LHCN-M2 (cell line): ENCODE results near the gene PCLO. TPM values are rescaled to one million over a fixed set of nuclear protein-coding genes. Genes with fewer than 3 reads are reported as not detected.

Source experiments
- DNase-seq: peaks from one replicate; pipeline ENCODE4 v3.0.0-alpha.2; 2012; ENCODE audit warnings: low read depth
- total RNA-seq: library from RNA; depleted of rRNA; stranded (reverse); fragments of >200 nt; gene quantifications from 2 replicates; pipeline ENCODE4 v1.2.3, GENCODE V29; 2014

Gene PCLO
- total RNA-seq, 1 experiment from 2014 or later: 0.57 TPM

DNA sequence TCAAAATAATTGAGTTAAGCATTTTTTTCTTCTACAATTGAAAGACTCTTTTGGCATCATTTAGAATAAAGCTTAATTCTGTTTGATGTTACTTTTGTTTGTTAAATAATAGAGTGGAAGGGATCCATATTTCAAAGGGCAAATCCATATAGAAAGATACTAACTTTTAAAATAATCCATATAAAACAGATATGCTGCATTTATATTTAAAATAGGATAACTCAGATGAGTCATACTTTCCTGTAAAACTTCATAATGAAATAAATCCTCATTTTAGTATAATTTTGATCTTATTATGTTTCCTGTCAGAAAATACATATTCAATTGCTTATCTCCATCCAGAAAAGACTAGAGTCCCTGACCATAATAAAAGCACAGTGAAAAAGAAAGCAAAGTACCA lies 323.6 kb downstream of the PCLO start:
- no peak for DNase-seq

DNA sequence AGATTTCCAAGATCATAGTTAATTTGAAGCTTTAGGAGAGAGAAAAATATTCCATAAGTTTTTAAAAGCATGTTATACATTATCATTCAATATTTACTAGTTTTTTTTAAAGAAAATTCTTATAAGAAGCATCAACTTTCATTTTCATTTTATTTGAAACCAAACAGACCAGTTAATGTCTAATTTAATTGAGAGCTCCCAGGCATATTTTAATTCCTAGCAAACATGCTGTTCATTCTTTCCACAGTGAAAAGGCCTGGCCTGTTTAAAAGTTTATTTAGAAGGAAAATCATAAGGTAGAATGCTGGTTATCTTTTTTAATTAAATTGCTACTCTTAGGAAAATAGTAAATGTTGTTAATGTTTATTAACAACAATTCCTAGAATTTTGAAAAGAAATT lies 324.4 kb downstream of the PCLO start:
- no peak for DNase-seq

DNA sequence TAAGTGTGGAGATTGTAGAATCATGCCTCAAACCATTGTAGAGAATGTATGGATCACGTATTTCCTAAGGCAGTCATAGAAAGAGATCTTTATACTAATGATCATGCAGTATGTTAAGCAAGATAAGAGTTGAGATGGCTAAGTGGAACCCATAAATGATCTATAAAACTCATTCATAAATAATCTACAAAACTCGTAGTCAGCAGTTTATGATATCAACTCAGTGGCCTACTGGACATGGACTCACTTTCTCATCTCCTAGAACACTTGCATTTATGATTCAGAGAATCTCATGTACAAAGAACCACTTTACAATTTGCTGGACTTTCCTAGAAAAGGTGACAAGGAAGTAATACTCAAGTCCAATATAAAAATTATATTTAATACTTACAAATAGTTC lies 339.6 kb downstream of the PCLO start:
- DNase-seq: no peak

DNA sequence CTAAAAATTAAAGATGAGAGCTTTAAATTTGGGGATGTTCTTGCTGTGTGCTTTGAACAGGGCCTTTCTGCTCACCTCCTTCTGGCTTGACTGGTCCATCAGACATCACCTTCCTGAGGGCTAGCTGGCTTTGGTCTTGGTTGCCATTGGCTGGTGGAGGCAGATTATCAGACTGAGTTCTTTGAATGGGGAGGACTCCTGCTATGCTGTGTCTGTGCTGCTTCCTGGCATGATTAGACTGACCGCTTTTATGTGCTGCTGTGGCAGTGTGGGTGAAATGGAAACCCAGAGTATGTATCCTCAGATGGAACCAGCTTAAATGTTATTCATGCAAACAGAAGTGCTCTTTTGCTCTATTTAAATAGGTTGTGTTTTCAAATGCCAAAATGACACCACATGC lies 341.6 kb downstream of the PCLO start:
- DNase-seq: no peak

DNA sequence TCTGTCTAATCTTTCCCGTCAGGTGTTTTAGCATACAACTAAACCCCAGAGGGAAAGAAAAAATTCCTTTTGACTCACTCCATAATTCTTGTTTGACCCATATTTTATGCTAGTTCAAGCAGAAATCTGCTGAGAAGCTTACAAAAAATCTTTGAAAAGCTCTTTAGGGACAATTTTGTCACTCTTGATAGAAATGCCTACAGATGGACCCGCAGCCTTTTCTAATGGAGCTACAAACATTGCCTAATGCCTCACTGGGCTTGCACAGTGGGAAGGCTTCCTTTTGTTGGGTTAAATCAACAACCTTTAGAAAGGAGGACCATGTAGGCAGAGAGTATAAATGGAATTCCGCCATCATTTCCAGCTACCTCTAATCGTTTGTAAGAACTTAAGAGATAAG lies 344.5 kb downstream of the PCLO start:
- DNase-seq: no peak

DNA sequence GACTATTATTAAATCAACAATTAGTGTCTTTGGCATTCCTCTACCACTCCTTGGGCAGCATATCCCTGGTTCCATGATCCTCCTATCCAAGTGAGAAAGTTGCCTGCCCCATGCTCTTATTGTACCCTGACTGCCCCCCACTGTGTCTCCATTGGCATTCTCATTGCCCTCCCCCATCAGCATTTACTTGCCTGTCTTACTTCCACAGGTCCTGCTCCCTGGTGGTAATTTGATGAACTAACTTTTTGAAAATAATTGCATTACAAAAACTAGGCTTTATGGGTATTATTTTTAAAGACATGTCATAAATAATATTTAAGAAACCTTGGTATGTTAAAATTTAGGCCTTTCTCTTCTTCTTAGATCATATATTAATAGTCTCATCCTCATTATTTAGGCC lies 346.4 kb downstream of the PCLO start:
- no peak for DNase-seq

DNA sequence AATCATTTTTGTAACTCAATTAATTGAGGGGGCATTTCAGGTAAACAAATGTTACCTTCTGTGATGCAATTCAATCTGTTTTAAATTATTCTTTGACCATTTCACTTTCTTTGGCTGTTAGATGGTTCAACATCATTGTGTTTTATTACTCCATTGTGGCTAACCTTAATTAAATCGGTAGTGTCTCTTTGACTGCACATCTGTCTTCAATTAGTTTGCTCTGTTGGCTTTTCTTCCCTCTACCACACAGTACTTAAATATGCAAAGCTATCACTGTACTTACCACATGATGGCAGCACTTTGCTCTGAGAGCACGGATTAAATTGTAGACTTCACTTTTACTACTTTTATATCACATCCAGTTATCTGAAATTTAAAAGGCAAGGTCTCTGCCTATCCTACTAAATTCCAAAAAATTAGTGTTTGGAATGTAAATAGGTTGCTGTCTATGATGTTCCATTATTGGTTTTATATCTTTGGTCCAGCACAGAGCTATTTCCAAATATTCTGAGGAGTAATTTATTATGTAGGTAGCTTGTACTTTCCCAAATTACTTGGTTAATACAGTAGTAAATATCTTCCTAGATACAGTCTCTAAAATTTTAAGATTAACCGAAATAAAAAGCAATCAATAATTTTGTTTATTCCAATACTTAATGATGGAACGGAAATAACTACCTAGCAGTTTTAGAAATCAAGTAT lies 352.0 kb downstream of the PCLO start:
- peak; percentile 75 for DNase-seq

DNA sequence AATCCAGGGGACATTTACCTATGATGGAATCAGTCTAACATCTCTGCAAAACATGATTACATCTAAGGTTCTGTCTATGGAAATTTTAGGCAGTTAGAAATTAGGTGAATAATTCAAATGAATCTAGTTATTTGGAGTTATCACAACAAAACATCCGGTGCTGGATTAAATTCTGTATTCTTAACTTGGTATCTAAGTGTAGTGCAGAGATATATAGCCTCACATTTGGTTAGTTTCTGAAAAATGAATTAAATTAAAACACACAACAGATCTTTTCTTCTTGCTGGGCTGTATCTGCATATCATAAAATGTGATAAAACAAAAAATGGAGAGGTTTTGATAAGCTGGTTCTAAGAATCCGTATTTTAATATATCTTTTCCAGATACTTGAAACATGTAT lies 354.1 kb downstream of the PCLO start:
- no peak for DNase-seq

DNA sequence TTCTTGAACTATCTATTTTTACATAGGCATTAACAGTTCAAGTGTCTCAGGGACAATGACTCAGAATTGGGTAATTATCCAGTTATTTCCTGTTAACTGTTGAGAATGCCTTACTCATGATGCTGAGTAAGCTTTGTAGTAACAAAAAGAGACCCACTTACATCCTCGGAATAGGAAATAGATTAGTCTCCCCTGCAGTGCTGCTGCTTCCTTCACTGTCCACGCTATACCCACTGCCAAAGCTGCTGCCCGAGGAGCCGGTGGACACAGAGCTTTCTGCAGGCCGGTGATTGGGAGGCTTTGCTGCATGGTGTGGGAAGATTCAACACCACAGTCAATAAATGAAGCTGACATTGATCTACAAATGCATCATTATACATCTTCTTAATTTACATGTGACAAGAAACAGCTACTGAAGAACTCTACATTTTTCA lies 357.1 kb downstream of the PCLO start:
- DNase-seq: peak; percentile 95

DNA sequence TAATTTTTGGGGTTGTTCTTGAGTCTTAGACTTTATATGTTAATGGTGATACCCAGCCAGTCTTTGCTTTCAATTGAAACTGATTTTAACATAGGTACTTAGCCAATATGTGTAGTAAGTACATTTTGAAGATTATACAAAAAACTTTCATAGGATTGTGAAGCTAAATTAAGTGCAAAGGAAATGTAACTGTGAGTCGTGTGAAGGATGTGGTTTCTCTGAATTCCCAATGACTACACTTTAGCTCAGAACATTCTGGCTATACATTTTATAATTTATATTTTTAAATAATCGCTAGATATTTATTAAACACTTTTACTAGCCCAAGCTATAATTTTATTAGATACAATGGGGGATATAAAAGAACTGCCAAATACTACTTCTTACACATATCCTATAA lies 359.3 kb downstream of the PCLO start:
- DNase-seq: peak; percentile 29

DNA sequence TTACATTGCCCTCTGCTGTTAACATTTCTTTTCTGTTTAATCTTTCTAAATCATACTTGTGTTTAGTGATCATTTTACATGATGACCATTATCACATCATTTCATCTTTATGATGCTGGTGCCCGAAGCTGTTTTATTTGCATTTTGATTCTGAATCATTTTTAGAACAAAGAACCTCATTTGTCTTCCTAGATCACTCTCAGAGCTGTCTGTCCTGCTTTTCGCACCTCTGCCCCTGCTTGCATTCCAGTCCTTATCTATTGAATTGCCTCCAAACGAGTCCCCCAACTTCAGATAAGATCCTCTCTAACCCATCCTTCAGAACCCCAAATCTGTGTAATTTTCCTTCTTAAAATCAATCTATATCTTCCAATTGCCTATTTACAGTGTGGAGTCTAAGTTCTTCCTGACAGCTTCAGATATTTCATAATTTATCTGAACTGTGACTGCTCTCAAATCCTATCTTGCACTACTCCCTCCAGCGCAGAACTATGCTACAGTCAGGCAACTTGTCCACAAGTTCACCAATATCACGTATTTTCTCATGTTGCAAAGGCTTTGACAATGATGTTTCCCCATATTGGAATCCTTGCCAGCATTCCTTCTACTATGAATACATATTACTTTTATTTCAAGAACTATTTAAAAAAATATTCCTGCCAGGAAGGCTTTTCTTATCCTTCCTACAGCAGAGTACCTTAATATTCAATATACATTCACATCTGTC lies 372.6 kb downstream of the PCLO start:
- DNase-seq: no peak

DNA sequence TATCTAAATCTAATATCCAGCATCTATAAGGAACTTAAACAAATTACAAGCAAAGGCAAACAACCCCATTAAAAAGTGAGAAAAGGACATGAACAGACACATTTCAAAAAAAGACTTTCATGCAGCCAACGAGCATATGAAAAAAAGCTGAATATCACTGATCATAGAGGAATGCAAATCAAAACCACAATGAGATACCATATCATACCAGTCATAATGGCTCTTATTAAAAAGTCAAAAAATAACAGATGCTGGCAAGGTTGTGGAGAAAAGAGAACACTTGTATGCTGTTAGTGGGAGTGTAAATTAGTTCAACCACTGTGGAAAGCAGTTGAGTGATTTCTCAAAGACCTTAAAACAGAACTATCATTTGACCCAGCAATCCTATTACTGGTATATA lies 384.7 kb downstream of the PCLO start:
- DNase-seq: peak; percentile 88

DNA sequence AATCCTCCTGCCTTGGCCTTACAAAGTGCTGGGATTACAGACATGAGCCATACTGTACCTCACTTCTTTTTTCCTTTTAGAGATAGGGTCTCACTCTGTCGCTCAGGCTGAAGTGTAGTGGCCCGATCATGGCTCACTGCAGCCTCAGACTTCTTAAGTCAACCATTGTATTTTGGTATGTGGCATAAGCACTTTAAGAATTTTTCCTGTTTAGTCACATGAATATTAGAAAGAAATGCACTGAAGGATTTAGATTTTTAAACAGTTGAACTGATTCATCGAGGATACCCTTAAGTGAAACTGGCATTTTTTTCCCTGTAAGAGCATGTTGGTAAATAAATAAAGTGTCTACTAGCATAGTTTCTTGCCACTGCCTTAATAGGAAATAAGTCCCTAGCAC lies 399.8 kb downstream of the PCLO start:
- DNase-seq: no peak

DNA sequence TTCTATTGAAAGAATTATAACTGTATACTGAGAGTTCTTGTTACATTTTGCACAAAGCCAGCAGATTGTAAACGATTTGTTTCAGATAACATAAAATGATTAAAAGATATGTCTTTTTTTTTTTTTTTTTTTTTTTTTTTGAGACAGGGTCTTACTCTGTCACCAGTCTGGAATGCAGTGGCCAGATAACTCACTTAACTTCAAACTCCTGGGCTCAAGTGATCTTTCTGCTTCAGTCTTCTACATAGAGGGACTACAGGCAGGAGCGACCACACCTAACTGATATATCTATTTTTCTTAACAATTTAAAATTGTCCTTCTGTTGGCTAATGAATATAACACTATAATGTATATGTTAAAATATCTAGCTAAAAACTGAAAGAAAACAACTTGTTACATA lies 401.9 kb downstream of the PCLO start:
- no peak for DNase-seq

DNA sequence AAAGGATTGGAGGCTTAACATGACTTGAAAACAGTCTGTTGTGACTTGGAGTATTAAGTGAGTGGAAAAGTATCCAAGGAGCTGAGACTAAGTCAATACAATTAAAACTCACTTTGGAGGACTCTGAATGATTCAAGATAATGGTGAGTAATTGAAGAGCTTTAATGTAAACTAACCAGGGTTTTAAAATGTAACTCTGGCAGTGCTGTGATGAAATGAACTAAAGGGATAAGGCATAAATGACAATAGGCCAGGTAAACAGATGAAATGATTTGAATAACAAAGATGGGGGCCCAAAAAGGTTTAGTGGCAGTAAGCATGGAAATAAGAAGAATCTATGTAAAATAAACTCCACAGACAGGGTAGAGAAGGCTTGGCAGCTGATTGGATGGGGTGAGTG lies 402.6 kb downstream of the PCLO start:
- no peak for DNase-seq

DNA sequence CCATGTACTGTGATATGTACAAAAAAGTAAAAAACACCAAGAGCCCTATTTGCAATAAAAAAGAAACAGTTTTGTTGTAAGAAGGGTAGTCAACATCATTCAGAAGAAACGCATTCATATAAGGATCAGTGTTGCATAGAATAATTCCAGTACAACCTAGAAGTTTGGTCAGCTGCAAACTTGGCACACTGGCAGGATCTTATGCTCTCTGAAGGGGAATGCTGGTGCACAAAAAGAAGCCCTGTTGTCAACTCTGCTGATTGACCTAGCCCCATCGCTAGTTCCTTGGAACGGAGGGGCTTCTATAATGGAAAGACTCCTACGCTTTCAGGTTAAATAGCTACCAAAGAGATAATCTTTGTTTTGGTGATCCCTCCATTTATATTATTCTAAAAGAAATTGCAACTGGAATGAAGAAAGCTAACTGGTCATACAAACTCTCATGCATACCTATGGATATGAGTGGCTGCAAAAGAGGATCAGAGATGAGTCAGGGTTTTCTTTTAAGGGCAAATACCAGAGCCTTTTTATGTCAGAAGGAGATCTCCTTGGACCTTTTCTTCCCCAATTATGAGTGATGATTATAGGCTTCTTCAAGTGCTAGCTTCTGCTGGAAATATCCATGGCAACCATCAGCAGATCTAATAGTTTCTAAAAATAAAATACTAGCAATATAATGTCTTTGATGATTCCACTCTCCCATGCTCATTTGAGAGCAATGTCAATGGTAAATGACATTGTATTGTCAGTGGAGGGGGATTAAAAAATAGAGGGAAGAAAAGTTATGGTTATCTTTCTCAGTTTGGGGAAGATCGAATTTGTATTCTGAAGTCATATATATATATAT lies 406.8 kb downstream of the PCLO start:
- peak; percentile 63 for DNase-seq

DNA sequence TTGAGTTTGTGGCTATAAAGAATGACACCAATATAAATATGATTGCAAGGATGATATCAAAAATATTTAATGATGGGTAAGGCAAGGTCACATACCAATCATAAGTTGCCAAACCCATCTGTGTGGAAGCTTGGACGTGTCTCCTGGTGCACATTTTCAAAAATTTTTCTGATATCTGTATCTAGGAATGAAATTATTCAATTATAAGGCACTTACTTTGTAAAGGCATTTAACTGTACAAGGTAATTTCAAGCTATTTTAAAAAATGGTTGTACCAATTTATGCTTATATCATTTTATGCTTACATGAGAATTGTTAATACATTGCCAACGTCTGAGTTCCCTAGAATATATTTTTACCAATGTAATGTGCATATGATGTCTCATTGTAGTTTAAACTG lies 412.7 kb downstream of the PCLO start:
- DNase-seq: no peak

DNA sequence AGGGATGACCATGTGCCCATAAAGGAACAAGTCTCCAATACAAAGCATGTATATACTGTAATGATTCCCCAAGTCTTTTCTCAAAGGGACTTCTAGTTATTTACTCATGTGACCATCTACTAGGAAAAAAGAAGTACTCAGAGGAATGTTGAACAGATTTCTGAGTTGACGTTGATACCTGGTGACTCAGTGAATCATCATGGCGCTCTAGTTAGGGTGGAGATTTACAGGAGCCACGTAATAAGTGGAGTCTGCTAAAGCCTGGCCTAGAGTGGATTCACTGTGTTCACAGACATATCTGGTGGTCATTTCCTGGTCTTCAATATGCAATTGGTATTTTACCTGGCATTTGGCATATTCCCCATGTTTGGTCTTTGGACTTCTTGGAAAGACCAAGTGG lies 416.9 kb downstream of the PCLO start:
- no peak for DNase-seq

DNA sequence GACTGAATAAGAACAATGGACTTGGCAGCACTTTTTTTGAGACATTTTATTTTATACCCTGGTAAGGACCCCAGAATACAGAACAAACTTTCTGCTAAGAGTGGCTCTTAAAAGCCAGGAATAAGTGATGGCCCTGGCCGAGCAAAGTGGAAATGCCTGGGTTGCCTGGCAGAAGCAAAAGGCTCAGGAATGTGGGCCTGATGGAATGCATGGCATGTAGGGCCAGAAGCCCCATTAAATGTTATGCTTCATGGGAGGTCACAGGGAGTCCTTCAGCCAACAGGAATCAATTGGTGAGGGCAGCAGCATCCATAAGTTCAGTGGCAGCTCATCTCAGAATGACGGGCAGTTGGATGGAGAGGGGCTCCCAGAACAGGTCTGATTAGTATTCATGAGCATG lies 417.6 kb downstream of the PCLO start:
- DNase-seq: peak; percentile 31

DNA sequence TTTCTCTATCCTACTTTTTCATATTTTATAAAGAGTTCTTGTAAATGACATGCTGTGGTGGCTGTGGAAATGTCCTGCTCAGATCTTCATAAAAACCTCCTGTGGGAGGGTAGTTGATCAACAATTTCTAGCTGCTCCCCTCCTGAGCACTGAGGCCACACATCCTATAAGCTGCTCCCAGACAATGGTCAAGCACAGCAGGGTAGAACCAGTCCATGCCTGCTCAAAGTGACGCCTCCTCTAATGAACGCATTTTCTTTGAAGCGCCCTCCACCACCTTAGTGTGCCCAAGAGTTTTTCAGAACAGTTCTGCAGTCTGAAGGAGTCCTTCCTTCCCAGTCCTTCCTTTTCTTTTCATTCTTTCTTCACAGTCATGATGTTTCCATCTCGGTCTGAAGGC lies 420.5 kb downstream of the PCLO start:
- no peak for DNase-seq

DNA sequence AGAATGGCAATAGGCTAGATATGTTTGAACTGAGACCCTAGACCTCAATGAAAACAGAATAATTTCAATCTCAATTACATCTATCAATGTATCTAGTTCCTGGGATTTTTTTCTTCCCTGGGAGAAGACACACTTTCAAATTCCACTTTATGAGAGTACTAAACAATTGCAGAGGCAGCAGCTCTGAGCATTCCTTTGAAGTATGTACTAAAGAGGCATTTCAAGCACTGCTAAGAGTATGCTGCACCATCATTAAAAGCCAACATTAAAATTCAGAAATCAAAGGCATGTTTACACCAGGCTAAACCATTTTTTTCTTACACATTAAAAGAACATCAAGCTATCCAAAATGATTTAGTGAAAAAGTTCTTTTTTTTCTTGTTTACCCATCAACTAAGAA lies 421.2 kb downstream of the PCLO start:
- DNase-seq: no peak

DNA sequence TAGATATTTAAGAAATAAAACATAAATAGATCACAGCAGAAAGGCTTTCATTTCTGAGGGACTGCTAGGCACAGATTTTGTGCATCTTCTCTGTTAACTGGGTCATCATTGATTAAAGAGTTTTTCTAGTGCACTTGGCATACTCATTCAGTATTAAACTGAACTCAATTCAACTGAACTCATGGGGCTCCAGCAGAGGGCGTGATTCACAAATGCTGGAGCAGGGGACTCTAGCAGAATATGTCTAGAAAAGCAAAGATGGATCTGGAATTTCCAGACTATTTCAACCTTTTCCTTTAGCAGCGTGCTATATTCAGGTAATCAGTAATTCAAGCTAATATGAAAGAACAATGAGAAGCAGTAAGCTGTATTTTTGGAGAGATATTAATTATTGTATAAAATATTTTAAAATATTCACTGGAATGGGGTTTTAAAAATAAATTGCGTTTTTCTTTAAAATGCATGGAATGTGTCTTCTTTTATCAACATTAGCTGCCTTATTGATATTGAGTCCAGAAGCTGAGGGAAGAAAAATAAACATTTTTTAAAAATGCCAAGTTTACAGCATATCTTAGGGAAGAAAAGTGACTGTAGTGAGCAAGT lies 422.3 kb downstream of the PCLO start:
- DNase-seq: peak; percentile 68
